ENCODE measurements around the gene SH3BGRL. TPM values are rescaled to one million over a fixed set of nuclear protein-coding genes. Genes with fewer than 3 reads are reported as not detected.

Gene SH3BGRL
- total and polyA plus RNA-seq, 9 of the 15 experiments (the other 6 are each of a cell fraction or from before 2014, with no cell fraction given) = 21.3 to 74.3 (median 45.4) TPM

DNA sequence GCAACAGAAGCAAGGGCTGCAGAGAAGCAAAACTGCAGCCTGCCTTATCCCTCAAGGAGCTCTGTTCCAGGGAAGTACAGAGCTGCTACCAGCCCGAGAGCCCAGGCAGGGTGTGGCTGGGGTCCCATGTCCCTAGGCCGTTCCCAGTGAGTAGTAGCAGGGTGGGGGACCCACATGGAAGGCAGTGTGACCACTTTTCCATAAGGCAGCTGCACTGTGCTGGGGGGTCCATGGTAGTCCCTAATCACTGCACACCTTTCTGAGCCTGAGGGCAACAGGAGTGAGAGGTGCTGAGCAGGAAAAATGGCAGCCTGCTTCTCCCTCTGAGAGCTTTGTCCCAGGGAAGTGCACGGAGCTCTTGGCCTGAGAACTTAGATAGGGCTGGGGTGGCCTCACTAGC is 135.9 kb downstream of the SH3BGRL start:
- Histone ChIP-seq H3K4me3 (no peak overlapping the region), H3K9ac (ENCODE audit: insufficient read depth in 1 of 2, low read depth in 2 of 2, low read length in 2 of 2) (no peak overlapping the region), H3K9me1 (ENCODE audit: control insufficient read depth, insufficient read depth, low read length) (no peaks in the 10 kb centered on the region), H3K27ac (ENCODE audit: extremely low read depth, low read depth, low read length) (no peak overlapping the region), H3K79me2 (ENCODE audit: control insufficient read depth, insufficient read depth, low read length) (no peaks in the 10 kb centered on the region), H3K4me1 (replicated peaks in 1 of 2; ENCODE audit: control insufficient read depth in 2 of 2, insufficient read depth in 2 of 2, low read length in 2 of 2) (no peaks in the 10 kb centered on the region), H2AFZ (ENCODE audit: low read depth, low read length) (no peak overlapping the region), H3K36me3 (ENCODE audit: control insufficient read depth, insufficient read depth, low read length) (no peaks in the 10 kb centered on the region), H3K27me3 (ENCODE audit: control insufficient read depth in 2 of 2, insufficient read depth in 2 of 2, low read length in 2 of 2) (no peaks in the 10 kb centered on the region), H3K9me3 (replicated peaks; ENCODE audit: control insufficient read depth, insufficient read depth, low read depth, low read length) (no peaks in the 10 kb centered on the region), H4K20me1 (replicated peaks; ENCODE audit: control insufficient read depth, insufficient read depth, low read length) (no peaks in the 10 kb centered on the region), H3K4me2 (ENCODE audit: insufficient read depth, low read length) (no peak overlapping the region)
- no TSS peak for BruUV-seq (replicated peaks)
- no peak for ATAC-seq
- POLR2A ChIA-PET = no interaction called here
- in situ Hi-C loops (cut with MboI) = no loop called here
- CTCF ChIA-PET (ENCODE audit: low intra/inter-chr PET ratio) = no interaction called here
- no peak for DNase-seq (ENCODE audit: extremely low read depth in 1 of 4, low spot score in 3 of 4)
- FAIRE-seq = no peak
- 14% methylated on average over 2 of the region's 3 CpGs for WGBS (ENCODE audit: insufficient coverage, low coverage, missing lambda C conversion rate)
- intact Hi-C loops (cut with micrococcal nuclease) = no loop called here
- TF ChIP-seq NKRF (IDR thresholded peaks at IDR 0.05; ENCODE audit: borderline replicate concordance) (no peak), ZNF766 (CRISPR knock-in tag; conservative IDR thresholded peaks at IDR 0.05) (no peak), FOXK1 (CRISPR knock-in tag; IDR thresholded peaks at IDR 0.05; ENCODE audit: borderline replicate concordance) (no peak), PHF21A (IDR thresholded peaks at IDR 0.05; ENCODE audit: borderline replicate concordance, low read depth) (no peak), MBD1 (CRISPR knock-in tag; IDR thresholded peaks at IDR 0.05) (no peak), PHF20 (IDR thresholded peaks at IDR 0.05; ENCODE audit: partially characterized antibody) (no peak), ZC3H4 (CRISPR knock-in tag; IDR thresholded peaks at IDR 0.05; ENCODE audit: borderline replicate concordance) (no peak), HDAC3 (IDR thresholded peaks at IDR 0.05; ENCODE audit: borderline replicate concordance, partially characterized antibody) (no peak), BACH1 (tag; IDR thresholded peaks at IDR 0.05) (no peak), HDAC8 (tag; IDR thresholded peaks at IDR 0.05) (no peak)
- TF ChIP-seq, protein P1, sequence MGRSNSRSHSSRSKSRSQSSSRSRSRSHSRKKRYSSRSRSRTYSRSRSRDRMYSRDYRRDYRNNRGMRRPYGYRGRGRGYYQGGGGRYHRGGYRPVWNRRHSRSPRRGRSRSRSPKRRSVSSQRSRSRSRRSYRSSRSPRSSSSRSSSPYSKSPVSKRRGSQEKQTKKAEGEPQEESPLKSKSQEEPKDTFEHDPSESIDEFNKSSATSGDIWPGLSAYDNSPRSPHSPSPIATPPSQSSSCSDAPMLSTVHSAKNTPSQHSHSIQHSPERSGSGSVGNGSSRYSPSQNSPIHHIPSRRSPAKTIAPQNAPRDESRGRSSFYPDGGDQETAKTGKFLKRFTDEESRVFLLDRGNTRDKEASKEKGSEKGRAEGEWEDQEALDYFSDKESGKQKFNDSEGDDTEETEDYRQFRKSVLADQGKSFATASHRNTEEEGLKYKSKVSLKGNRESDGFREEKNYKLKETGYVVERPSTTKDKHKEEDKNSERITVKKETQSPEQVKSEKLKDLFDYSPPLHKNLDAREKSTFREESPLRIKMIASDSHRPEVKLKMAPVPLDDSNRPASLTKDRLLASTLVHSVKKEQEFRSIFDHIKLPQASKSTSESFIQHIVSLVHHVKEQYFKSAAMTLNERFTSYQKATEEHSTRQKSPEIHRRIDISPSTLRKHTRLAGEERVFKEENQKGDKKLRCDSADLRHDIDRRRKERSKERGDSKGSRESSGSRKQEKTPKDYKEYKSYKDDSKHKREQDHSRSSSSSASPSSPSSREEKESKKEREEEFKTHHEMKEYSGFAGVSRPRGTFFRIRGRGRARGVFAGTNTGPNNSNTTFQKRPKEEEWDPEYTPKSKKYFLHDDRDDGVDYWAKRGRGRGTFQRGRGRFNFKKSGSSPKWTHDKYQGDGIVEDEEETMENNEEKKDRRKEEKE (IDR thresholded peaks at IDR 0.05; ENCODE audit: borderline replicate concordance in 1 of 2, control insufficient read depth in 1 of 2, low read depth in 2 of 2, low read length in 1 of 2) = no peak
- TF ChIP-seq, protein P2, sequence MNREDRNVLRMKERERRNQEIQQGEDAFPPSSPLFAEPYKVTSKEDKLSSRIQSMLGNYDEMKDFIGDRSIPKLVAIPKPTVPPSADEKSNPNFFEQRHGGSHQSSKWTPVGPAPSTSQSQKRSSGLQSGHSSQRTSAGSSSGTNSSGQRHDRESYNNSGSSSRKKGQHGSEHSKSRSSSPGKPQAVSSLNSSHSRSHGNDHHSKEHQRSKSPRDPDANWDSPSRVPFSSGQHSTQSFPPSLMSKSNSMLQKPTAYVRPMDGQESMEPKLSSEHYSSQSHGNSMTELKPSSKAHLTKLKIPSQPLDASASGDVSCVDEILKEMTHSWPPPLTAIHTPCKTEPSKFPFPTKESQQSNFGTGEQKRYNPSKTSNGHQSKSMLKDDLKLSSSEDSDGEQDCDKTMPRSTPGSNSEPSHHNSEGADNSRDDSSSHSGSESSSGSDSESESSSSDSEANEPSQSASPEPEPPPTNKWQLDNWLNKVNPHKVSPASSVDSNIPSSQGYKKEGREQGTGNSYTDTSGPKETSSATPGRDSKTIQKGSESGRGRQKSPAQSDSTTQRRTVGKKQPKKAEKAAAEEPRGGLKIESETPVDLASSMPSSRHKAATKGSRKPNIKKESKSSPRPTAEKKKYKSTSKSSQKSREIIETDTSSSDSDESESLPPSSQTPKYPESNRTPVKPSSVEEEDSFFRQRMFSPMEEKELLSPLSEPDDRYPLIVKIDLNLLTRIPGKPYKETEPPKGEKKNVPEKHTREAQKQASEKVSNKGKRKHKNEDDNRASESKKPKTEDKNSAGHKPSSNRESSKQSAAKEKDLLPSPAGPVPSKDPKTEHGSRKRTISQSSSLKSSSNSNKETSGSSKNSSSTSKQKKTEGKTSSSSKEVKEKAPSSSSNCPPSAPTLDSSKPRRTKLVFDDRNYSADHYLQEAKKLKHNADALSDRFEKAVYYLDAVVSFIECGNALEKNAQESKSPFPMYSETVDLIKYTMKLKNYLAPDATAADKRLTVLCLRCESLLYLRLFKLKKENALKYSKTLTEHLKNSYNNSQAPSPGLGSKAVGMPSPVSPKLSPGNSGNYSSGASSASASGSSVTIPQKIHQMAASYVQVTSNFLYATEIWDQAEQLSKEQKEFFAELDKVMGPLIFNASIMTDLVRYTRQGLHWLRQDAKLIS (CRISPR knock-in tag; IDR thresholded peaks at IDR 0.05) = no peak
